Inferior parietal cortex (tissue), 1 donor: Measurements from ENCODE around the gene FAF1.
"Not testable (repeated sequence)": the region's sequence is repeated elsewhere in the genome, so short reads cannot be mapped to it uniquely, and the experiment has no call there.

ENCODE experiments used
- DNase-seq: peaks from one replicate; pipeline ENCODE4 v3.0.0-alpha.2; 2016; ENCODE audit errors: extremely low spot score

Gene FAF1

GRCh38 chr1:50851034-50851433, 109.0 kb downstream of the FAF1 start:
- DNase-seq, result no peak

- no peak for DNase-seq
Observed at GRCh38 chr1:50847303-50847702, 112.8 kb downstream of the FAF1 start.

GRCh38 chr1:50846224-50846839, 113.7 kb downstream of the FAF1 start:
- no peak for DNase-seq

- no peak for DNase-seq
Observed at GRCh38 chr1:50841791-50842387, 118.2 kb downstream of the FAF1 start.

GRCh38 chr1:50836117-50836516, 124.0 kb downstream of the FAF1 start:
- DNase-seq, result no peak

GRCh38 chr1:50833216-50833615, 126.9 kb downstream of the FAF1 start:
- DNase-seq, result no peak

GRCh38 chr1:50832167-50832566, 127.9 kb downstream of the FAF1 start:
- DNase-seq, result no peak

- no peak for DNase-seq
Observed at GRCh38 chr1:50831300-50832061, 128.6 kb downstream of the FAF1 start.

GRCh38 chr1:50830621-50831020, 129.4 kb downstream of the FAF1 start:
- DNase-seq, result no peak

- DNase-seq, result no peak
Observed at GRCh38 chr1:50829014-50829958, 130.8 kb downstream of the FAF1 start.

- DNase-seq, result no peak
Observed at GRCh38 chr1:50827546-50827945, 132.5 kb downstream of the FAF1 start.

GRCh38 chr1:50826792-50827191, 133.3 kb downstream of the FAF1 start:
- not testable (repeated sequence) for DNase-seq

- no peak for DNase-seq
Observed at GRCh38 chr1:50822035-50822776, 137.9 kb downstream of the FAF1 start.

- no peak for DNase-seq
Observed at GRCh38 chr1:50820545-50820944, 139.5 kb downstream of the FAF1 start.

- DNase-seq, result no peak
Observed at GRCh38 chr1:50812346-50812745, 147.7 kb downstream of the FAF1 start.

- DNase-seq, result no peak
Observed at GRCh38 chr1:50808296-50808695, 151.8 kb downstream of the FAF1 start.

- no peak for DNase-seq
Observed at GRCh38 chr1:50796272-50796671, 163.8 kb downstream of the FAF1 start.

GRCh38 chr1:50793521-50793920, 166.5 kb downstream of the FAF1 start:
- no peak for DNase-seq

- DNase-seq, result no peak
Observed at GRCh38 chr1:50787266-50787665, 172.8 kb downstream of the FAF1 start.

- DNase-seq, result no peak
Observed at GRCh38 chr1:50783286-50783685, 176.8 kb downstream of the FAF1 start.

- no peak for DNase-seq
Observed at GRCh38 chr1:50780797-50781196, 179.3 kb downstream of the FAF1 start.
